Occipital lobe (tissue), 2 donors: ENCODE data around the gene EPAS1. TPM values are rescaled to one million over a fixed set of nuclear protein-coding genes. Genes with fewer than 3 reads are reported as not detected.

ENCODE experiments used
- DNase-seq: peaks from one replicate; lab custom pipeline; 2025; lab: John Stamatoyannopoulos, UW
- total RNA-seq: library from RNA; depleted of rRNA; stranded (reverse); fragments of >200 nt; gene quantifications from one replicate; pipeline ENCODE4 v1.2.3, GENCODE V29; 2014

Gene EPAS1
- total RNA-seq, 1 donor from 2014 or later: 6.1 TPM

DNA sequence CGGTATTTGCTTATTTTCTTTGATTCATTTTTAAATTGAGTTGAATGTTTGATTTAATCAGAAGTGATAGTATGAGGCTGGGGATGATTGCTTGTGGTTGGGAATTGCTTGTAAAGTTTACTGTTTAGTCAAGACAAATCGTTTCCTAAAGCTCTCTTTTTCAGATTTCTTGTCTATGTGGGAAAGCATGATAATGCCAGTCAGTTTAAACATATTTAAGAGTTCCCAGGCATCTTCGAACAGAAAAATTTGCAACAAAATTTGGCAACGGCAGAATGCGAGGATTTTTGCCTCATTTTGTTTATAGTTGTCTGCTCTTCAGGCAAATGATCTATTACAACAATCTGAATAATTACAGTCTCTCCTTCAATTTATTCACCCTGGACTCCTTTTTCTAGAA is 22.5 kb downstream of the EPAS1 start:
- DNase-seq: no peak

DNA sequence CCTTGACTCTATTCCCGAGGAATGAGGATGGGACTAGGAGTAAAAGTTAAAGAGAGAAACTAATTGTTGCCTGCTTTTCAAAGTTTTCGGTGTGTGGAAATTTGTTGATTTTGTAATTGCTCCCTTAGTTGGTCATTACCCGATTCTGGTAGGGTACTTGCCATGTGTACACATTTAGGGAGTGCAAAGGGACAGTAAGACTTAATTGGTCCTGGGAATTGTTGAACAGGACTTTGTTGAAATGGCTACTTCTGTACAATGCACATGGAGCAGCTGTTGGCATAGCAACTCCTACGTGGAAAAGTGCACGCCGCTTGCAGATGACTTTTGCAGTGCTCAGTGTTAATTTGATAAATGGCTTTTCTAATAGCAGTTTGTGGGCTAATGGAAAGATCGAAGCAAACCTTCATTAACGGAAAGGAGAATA is 22.9 kb downstream of the EPAS1 start:
- no peak for DNase-seq

DNA sequence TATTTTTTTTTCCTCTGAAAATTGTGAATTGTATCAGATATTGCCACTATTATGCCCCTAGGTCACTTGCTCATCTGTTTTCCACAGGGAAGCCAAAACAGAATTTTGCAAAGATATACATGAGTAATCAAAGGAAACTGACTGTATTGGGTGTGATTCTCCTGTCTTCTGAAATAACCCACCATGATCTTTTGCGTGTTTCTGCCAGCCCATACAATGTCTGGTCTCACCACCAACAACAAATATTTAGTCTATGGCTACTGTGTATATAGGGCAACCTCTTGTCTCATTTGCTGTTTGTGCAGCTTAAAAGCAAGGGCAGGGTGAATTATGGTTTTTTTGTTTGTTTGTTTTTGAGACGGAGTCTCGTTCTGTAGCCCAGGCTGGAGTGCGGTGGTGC is 26.5 kb downstream of the EPAS1 start:
- no peak for DNase-seq

GRCh38 chr2:46325182-46325928 is 28.1 kb downstream of the EPAS1 start:
- DNase-seq: no peak

DNA sequence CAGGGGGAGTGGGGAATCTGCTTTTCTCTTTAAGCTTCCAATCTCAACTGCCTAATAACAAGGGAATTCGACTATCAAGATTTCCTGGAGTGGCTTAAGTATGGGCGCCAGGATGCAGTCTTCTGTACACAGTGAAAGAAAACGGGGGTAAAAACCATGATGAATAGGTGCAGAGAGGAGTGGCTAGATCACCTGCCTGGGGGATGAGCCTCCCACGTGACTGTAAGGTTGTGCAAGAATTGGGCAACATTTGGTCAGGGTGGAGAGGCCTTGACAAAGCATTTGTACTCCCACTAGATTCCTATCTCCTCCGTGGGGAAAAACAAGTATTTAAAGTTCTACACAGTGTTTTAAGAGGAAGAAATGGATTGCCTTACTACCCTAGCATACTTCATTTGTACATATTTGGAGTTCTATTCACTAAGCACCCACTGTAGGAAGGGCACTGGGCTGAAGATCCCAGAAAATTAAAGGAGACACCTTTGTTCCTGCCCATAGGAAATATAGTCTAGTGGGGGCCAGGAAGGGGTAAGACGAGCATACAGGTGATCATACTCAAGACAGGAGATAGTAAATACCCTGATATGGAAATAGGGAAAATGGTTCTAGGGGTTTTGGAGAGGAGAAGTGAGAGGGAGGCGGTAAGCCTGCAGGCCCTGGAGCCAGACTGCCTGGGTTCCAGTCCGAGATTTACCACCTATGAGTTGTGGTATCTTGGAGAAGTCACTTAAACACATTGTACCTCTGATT is 29.2 kb downstream of the EPAS1 start:
- DNase-seq: no peak

DNA sequence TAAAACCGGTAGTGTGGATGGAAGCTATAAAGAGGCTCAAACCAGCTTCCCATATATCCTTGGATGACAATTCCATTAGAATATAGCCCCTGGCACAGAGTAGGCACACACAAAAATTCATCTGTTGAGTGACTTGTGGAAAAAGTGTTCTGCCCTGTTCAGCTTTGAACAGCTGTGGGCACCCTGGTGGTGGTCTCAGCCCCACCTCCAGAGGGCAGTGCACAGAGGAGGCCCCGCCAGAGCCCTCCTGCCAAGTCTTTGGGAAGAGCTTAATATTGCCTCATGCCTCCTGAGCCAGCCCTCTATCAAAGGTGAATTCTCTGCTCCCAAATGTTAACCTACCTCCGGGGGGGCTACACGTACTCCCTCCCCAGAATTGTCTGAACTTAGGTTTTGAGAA is 30.4 kb downstream of the EPAS1 start:
- no peak for DNase-seq

DNA sequence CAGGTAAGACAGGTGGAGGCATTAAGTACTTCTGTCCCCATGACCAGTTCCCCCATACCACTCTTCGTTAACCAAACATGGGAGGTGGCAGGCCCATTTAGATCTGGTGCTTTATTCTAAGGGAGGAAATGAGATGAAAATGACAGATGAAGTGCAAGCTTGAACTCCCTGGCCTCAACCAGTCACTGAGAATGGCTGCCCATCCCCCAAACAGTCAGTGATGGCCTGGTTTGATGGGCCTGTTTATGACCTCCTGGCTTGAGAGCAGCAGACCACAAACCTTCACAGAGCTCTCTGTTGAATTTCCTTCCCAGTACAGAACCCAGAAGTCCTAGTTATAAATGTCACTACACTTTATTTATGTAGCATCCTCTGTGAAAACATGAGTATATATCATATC is 31.1 kb downstream of the EPAS1 start:
- no peak for DNase-seq

DNA sequence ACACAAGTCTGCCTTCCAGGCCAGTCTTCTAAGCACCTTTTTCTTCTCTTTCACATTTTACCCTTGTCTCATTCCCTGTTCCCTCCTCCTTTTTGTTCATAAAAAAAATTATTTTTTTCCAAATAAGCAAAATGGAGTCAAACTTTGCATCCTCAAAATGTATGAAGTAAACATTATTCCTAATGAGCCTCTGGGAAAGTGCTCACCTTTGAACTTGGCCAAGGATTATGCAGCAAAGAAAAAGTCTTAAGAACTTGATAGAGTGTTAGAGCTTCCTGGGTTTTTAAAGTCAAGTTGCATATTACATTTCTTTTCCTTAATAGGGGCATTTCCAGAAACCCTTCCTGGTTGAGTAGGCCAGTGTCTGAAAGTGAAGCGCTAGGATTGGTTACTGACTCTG is 31.6 kb downstream of the EPAS1 start:
- DNase-seq: no peak

- no peak for DNase-seq
These were observed 32.1 kb downstream of the EPAS1 start for GRCh38 chr2:46329340-46329739.

- DNase-seq: no peak
These were observed 32.9 kb downstream of the EPAS1 start for GRCh38 chr2:46329803-46330775.

DNA sequence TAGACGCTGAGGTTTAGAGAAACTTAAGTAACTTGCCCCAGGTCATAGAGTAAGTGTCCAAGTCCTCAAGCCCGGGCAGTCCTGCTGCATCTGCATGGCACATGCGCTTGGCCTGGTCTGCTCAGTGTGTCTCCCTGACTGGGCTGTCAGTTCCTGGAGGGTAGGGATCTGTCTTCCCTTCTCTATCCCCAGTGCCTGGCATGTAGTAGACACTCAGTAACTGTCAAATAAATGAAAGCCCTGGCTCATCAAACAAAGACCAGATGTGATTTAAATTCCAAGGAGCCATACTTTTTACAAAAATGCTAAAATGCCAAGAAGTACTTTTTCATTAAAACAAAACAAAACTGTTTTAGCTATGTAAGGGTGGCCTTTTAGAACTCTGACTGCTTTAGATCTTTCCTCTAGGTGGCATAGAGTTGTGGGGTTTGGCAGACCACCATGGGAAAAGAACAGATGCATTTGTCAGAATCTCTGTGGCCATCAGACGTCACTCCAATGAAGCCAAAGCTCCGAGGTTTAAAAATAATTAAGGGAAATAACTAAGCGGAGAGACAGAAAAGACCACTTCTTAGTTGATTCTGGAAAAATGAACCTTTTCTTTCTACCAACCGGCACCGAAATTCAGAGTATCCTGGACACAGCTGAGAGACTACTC is 34.0 kb downstream of the EPAS1 start:
- DNase-seq: no peak

DNA sequence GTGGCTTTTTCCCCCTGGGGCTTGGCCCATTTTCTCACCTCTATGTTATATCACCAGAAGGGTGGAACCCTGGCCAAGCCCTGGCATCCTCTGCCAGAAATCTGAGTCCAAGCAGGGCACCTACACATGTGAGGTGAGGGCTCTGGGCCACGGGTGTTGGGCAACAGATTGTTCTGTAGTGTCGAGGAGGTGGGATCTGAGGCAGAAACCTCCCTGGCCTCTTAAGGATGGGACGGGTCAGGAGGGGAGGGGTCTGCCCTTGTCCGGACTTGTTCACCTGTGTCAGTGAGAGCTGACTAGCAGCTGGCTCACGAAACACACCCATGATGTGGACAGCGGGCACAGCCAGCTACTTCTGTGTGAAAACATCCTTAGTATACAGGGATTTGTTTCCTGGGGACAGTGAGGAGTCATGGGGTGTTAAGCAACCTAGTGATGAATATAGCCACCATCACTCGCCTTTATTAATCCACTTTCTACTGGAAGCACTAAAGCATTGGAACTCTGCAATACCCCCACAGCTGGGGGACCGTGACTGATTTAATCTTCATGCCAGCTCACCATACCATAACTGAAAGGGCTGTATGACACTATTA is 35.6 kb downstream of the EPAS1 start:
- DNase-seq: no peak

DNA sequence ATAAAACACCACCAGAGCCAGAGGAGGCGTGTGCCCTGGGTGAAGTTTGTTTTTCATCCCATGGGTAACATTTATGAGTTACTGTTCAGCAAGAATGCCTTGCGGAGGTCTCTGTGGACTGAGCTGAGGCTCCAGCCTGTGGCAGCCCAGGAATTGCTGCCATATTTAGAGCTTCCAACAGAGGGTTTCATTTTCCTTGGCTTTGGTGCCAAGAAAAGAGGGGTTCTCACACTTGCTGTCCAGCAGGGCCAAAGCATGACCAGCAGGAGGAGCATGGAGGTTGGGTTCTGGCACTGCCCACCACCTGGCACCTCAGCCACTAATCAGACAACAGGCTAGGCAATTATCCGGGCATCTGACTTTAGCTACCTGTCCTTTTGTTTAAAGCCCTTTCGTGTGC is 36.7 kb downstream of the EPAS1 start:
- DNase-seq: no peak

GRCh38 chr2:46334389-46335271 is 37.4 kb downstream of the EPAS1 start:
- no peak for DNase-seq

- DNase-seq: peak; percentile 14
These were observed 38.4 kb downstream of the EPAS1 start for GRCh38 chr2:46335391-46336282.

DNA sequence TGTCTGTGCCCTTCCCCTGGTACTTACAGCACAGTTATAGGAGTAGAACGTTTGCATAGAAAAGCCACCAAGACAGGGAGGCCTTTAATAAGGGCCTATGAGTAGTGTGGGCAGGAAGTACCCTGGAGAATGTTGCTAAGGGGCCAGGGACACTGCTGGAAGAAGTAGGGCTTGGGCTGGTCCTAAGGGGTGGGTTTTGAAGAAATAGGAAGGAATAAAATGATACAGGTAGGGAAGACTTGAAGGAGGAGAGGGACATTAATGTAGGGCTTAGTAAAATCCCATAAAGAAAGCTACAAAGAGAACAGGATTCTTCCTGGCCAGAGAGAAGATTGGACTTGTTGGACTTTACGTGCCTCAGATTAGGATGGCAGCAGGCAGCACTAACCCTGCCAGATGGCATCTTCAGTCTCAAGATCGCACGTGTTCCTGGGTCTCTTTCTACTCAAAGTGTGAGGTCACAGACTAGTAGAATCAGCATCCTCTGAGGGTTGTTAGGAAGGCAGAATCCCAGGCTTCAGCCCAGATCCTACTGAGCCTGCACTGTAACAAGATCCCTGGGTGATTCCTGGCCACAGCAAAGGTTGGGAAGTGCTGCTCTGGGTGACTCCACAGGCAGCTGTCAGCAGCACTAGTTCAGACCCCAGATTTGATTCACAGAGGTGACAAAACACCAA is 39.2 kb downstream of the EPAS1 start:
- no peak for DNase-seq

- no peak for DNase-seq
These were observed 40.2 kb downstream of the EPAS1 start for GRCh38 chr2:46337208-46337994.
